Adipose tissue (tissue), 3 donors: ENCODE results near the gene TRMT61B. TPM values are rescaled to one million over a fixed set of nuclear protein-coding genes. Genes with fewer than 3 reads are reported as not detected.

ENCODE experiments used
- H3K27ac ChIP-seq: one replicate; pipeline ENCODE4 v1.5.1; 2013; ENCODE audit warnings: low read depth, low read length
- WGBS, 3 donors: extraction: QIAGEN DNeasy Blood & Tissue Kit; methylation state at CpG; one replicate each; pipeline ENCODE4 v1.1.7; 2013; 5-methylcytosine and 5-hydroxymethylcytosine counted together
- polyA plus RNA-seq, 3 donors: library from polyadenylated mRNA; stranded (reverse); fragments of 200-250 nt; gene quantifications; one replicate each; pipeline ENCODE4 v1.2.3, GENCODE V29; 2013
- donor health status: healthy with polysubstance abuse.
- donor health status: Bipolar disorder and iron deficiency.
- donor health status: healthy.

Gene TRMT61B
- polyA plus RNA-seq, 3 donors, result 5.0 to 21.5 (median 10.5) TPM

- H3K27ac ChIP-seq, result no peak overlapping the region
- WGBS, 3 donors, result 82 to 85% (median 83%) methylated on average over 3 of the region's 3 CpGs
Measured at GRCh38 chr2:28871620-28872019, 1.5 kb upstream of the TRMT61B start.

- no peak overlapping the region for H3K27ac ChIP-seq
- 0 to 1% (median 0%) methylated on average over 29 of the region's 29 CpGs for WGBS, 3 donors
Measured at GRCh38 chr2:28869494-28870145, 489 bp downstream of the TRMT61B start.

GRCh38 chr2:28868611-28869010 is 1.5 kb downstream of the TRMT61B start:
- WGBS, 3 donors, result 81 to 84% (median 83%) methylated on average over 12 of the region's 12 CpGs
- no peak overlapping the region for H3K27ac ChIP-seq

GRCh38 chr2:28855977-28856376 is 14.1 kb downstream of the TRMT61B start:
- H3K27ac ChIP-seq, result no peak overlapping the region

GRCh38 chr2:28855193-28855592 is 14.9 kb downstream of the TRMT61B start:
- no peak overlapping the region for H3K27ac ChIP-seq
- WGBS, 3 donors, result 88 to 96% (median 96%) methylated on average over 1 of the region's 1 CpG

GRCh38 chr2:28842042-28842441 is 28.1 kb downstream of the TRMT61B start:
- 58 to 65% (median 58%) methylated on average over 3 of the region's 3 CpGs for WGBS, 3 donors
- no peak overlapping the region for H3K27ac ChIP-seq

GRCh38 chr2:28838971-28839370 is 31.1 kb downstream of the TRMT61B start:
- H3K27ac ChIP-seq, result no peak overlapping the region
- WGBS, 3 donors, result 92 to 96% (median 93%) methylated on average over 2 of the region's 2 CpGs

- 59 to 63% (median 60%) methylated on average over 2 of the region's 2 CpGs for WGBS, 3 donors
- no peak overlapping the region for H3K27ac ChIP-seq
Measured at GRCh38 chr2:28835781-28836180, 34.3 kb downstream of the TRMT61B start.

- H3K27ac ChIP-seq, result no peak overlapping the region
- 92 to 94% (median 93%) methylated on average over 2 of the region's 2 CpGs for WGBS, 3 donors
Measured at GRCh38 chr2:28833740-28834470, 36.2 kb downstream of the TRMT61B start.

GRCh38 chr2:28828382-28828781 is 41.7 kb downstream of the TRMT61B start:
- no peak overlapping the region for H3K27ac ChIP-seq
- 63 to 85% (median 81%) methylated on average over 2 of the region's 2 CpGs for WGBS, 3 donors

GRCh38 chr2:28824870-28825269 is 45.2 kb downstream of the TRMT61B start:
- no peak overlapping the region for H3K27ac ChIP-seq

GRCh38 chr2:28824207-28824606 is 45.9 kb downstream of the TRMT61B start:
- no peak overlapping the region for H3K27ac ChIP-seq
- WGBS, 3 donors, result 93 to 100% (median 95%) methylated on average over 2 of the region's 2 CpGs

- H3K27ac ChIP-seq, result no peak overlapping the region
Measured at GRCh38 chr2:28822036-28822435, 48.1 kb downstream of the TRMT61B start.

- 5 to 10% (median 5%) methylated on average over 8 of the region's 8 CpGs for whole genome bisulfite sequencing, 3 donors
Measured at GRCh38 chr2:28821295-28821958, 48.7 kb downstream of the TRMT61B start.

GRCh38 chr2:28818053-28818452 is 52.1 kb downstream of the TRMT61B start:
- H3K27ac ChIP-seq, result no peak overlapping the region
- 87 to 93% (median 90%) methylated on average over 3 of the region's 3 CpGs for WGBS, 3 donors

More at GRCh38 chr2:28821295-28821958, 48.7 kb downstream of the TRMT61B start:
- no peak overlapping the region for H3K27ac ChIP-seq

GRCh38 chr2:28810384-28811285 is 59.5 kb downstream of the TRMT61B start, which contains the start of gene SPDYA:
Gene SPDYA (plus strand): TSS chr2:28810834. CDS start chr2:28816015, 5,181 bp downstream.
- no peak within 1 kb of the TSS for H3K27ac ChIP-seq
- WGBS, 3 donors, result 4% methylated on average over 83 to 97 of the region's 97 CpGs

- H3K27ac ChIP-seq, result no peak overlapping the region
- WGBS, 3 donors, result 75 to 81% (median 80%) methylated on average over 10 of the region's 10 CpGs
Measured at GRCh38 chr2:28809927-28810326, 60.2 kb downstream of the TRMT61B start.

GRCh38 chr2:28802975-28803429 is 67.1 kb downstream of the TRMT61B start:
- 52 to 76% (median 52%) methylated on average over 4 of the region's 4 CpGs for WGBS, 3 donors
- no peak overlapping the region for H3K27ac ChIP-seq
